ENCODE data around the gene RACK1. TPM values are rescaled to one million over a fixed set of nuclear protein-coding genes. Genes with fewer than 3 reads are reported as not detected.

The RACK1 gene
- polyA plus RNA-seq, 1 of the 3 experiments (the other 2 are of a cell fraction), result 4,715 TPM

- H2AFZ ChIP-seq (ENCODE audit: low read depth), result no peak overlapping the region
- ChIA-PET POLR2A (no interaction called here), CTCF (interaction anchor here (1.2 to 7.4 kb wide), 2 partner anchors 15 to 19 kb away, joined by 3 to 72 read pairs; partner anchors contain the start of gene TRIM7)
- DNase-seq, result no peak
- peaks cover 30% of the 10 kb centered on the region for H3F3A ChIP-seq (replicated peaks; ENCODE audit: insufficient read depth)
- H3K27me3 ChIP-seq (ENCODE audit: insufficient read depth), result no peaks in the 10 kb centered on the region
- peak overlapping the region; percentile 41 to 77; a peak in 3 of 4 replicates for H3K27ac ChIP-seq (ENCODE audit: low read depth in 2 of 2, low read length in 1 of 2)
- no peaks in the 10 kb centered on the region for H4K20me1 ChIP-seq (ENCODE audit: insufficient read depth)
- H3K9me2 ChIP-seq, result no peaks in the 10 kb centered on the region
- no peak overlapping the region for H3K9ac ChIP-seq
- peak overlapping the region; percentile 91 to 98 for H3K4me3 ChIP-seq (ENCODE audit: low read depth in 2 of 2, low read length in 1 of 2)
- no peak for TF ChIP-seq MXI1 (IDR thresholded peaks at IDR 0.05; ENCODE audit: low read depth, low read length)
- no peak for TF ChIP-seq SMC3 (IDR thresholded peaks at IDR 0.05; ENCODE audit: low read depth, low read length)
- TF ChIP-seq CHD2 (IDR thresholded peaks at IDR 0.05; ENCODE audit: low read length, partially characterized antibody), result no peak
- TF ChIP-seq RCOR1 (IDR thresholded peaks at IDR 0.05; ENCODE audit: low read length), result no peak
- TF ChIP-seq ELF1 (IDR thresholded peaks at IDR 0.05), result no peak
- no peak for TF ChIP-seq MAX (IDR thresholded peaks at IDR 0.05; ENCODE audit: low read depth)
- no peak for TF ChIP-seq SIN3A (IDR thresholded peaks at IDR 0.05; ENCODE audit: borderline replicate concordance, low read depth, low read length)
- no peak for TF ChIP-seq NFIC (IDR thresholded peaks at IDR 0.05; ENCODE audit: borderline replicate concordance)
- TF ChIP-seq RFX5 (IDR thresholded peaks at IDR 0.05; ENCODE audit: low read length), result no peak
- TF ChIP-seq JUND (IDR thresholded peaks at IDR 0.05), result no peak
- no peak for TF ChIP-seq RXRA (IDR thresholded peaks at IDR 0.05; ENCODE audit: borderline replicate concordance, low read depth)
- TF ChIP-seq EZH2phosphoT487 (IDR thresholded peaks at IDR 0.05; ENCODE audit: borderline replicate concordance, low read depth), result no peak
- no peak for TF ChIP-seq EP300 (IDR thresholded peaks at IDR 0.05; ENCODE audit: borderline replicate concordance in 1 of 2, low read depth in 1 of 2, low read length in 1 of 2)
- TF ChIP-seq FOXJ3 (CRISPR knock-in tag; IDR thresholded peaks at IDR 0.05), result no peak
- no peak for TF ChIP-seq ZBTB33 (IDR thresholded peaks at IDR 0.05; ENCODE audit: borderline replicate concordance, low read depth)
- TF ChIP-seq YY1 (IDR thresholded peaks at IDR 0.05; ENCODE audit: low read depth), result no peak
- TF ChIP-seq FOSL2 (IDR thresholded peaks at IDR 0.05; ENCODE audit: borderline replicate concordance, low read depth), result no peak
- no peak for TF ChIP-seq TEAD4 (IDR thresholded peaks at IDR 0.05; ENCODE audit: borderline replicate concordance, insufficient read depth)
- no peak for TF ChIP-seq USF2 (IDR thresholded peaks at IDR 0.05; ENCODE audit: borderline replicate concordance, low read depth, low read length)
- H3K4me2 ChIP-seq, result 0 out of 2 replicates have a peak overlapping the region, but pooled peaks have one; percentile 94
- peaks cover 0 to 3% of the 10 kb centered on the region in 2 experiments; a peak in 1 of 4 replicates for H3K4me1 ChIP-seq (ENCODE audit: control insufficient read depth in 1 of 2, insufficient read depth in 2 of 2, low read depth in 1 of 2, low read length in 1 of 2)
- H3K9me3 ChIP-seq, result no peaks in the 10 kb centered on the region
- H3K79me2 ChIP-seq (ENCODE audit: insufficient read depth), result no peaks in the 10 kb centered on the region; the same call in 1 of the 2 replicates
- 60% methylated on average over 8 of the region's 8 CpGs for WGBS (ENCODE audit: low lambda C conversion rate)
- H3K36me3 ChIP-seq (replicated peaks in 1 of 2; ENCODE audit: control insufficient read depth in 1 of 2, insufficient read depth in 2 of 2, low read length in 1 of 2), result no peaks in the 10 kb centered on the region
These were observed 56.7 kb downstream of the RACK1 start for GRCh38 chr5:181186986-181187499.

Small RNA genes lying within 50 kb of the gene (small RNA-seq; reads per million reads assigned to genes)
- gene MIR4638 (0 reads per million in 7 experiments), gene SNORD95 (0 reads per million in 7 experiments), gene SNORD96A (0 reads per million in 7 experiments)

Other genes starting within 250 kb of the RACK1 start
- not detected in 2 replicates for gene BTNL9, start 203.6 kb downstream of the RACK1 start, polyA plus RNA-seq (2012; rRNA removed)
- gene OR2V1, start 112.7 kb downstream of the RACK1 start, polyA plus RNA-seq (2012; rRNA removed), result not detected in 2 replicates
- gene OR2V2, start 96.3 kb downstream of the RACK1 start, polyA plus RNA-seq (2012; rRNA removed), result not detected in 2 replicates
- 2.0 and 3.5 TPM in 2 replicates for gene TRIM7, start 38.7 kb downstream of the RACK1 start, polyA plus RNA-seq (2012; rRNA removed)
- 35.3 and 35.9 TPM in 2 replicates for gene TRIM41, start 20.6 kb downstream of the RACK1 start, polyA plus RNA-seq (2012; rRNA removed)
- 6.4 and 10.6 TPM in 2 replicates for gene TRIM52, start 17.2 kb upstream of the RACK1 start, polyA plus RNA-seq (2012; rRNA removed)
- not detected in 2 replicates for gene OR4F3, start 123.4 kb upstream of the RACK1 start, polyA plus RNA-seq (2012; rRNA removed)